H9 (cell line): ENCODE data around the gene APLF. TPM values are rescaled to one million over a fixed set of nuclear protein-coding genes. Genes with fewer than 3 reads are reported as not detected.

Experiments
- DNase-seq: peaks from one replicate; pipeline ENCODE4 v3.0.0-alpha.2; 2017
- H2AFZ ChIP-seq: one replicate; pipeline ENCODE4 v1.6.1; 2013; ENCODE audit warnings: mild to moderate bottlenecking, low read length, control low read depth, moderate library complexity
- H2AK5ac ChIP-seq: 2 replicates; pipeline ENCODE4 v1.6.1; 2013; ENCODE audit warnings: low read length, control low read depth, mixed read lengths; ENCODE audit not compliant: insufficient read length
- H2BK120ac ChIP-seq: one replicate; pipeline ENCODE4 v1.6.1; 2013; ENCODE audit warnings: low read depth, mild to moderate bottlenecking, low read length, control low read depth, inconsistent platforms; ENCODE audit not compliant: poor library complexity, severe bottlenecking
- H2BK12ac ChIP-seq: 2 replicates; pipeline ENCODE4 v1.6.1; 2013; ENCODE audit warnings: low read length, control low read depth, mixed read lengths, low read depth; ENCODE audit not compliant: insufficient read length
- H2BK15ac ChIP-seq: 2 replicates; pipeline ENCODE4 v1.6.1; 2013; ENCODE audit warnings: low read depth, low read length, control low read depth
- H2BK20ac ChIP-seq: one replicate; pipeline ENCODE4 v1.6.1; 2013; ENCODE audit warnings: low read depth, mild to moderate bottlenecking, low read length, control low read depth, inconsistent platforms; ENCODE audit not compliant: poor library complexity, severe bottlenecking
- H2BK5ac ChIP-seq: 2 replicates; pipeline ENCODE4 v1.6.1; 2013; ENCODE audit warnings: low read length, control low read depth, mixed read lengths; ENCODE audit not compliant: insufficient read length
- H3K14ac ChIP-seq: 2 replicates; pipeline ENCODE4 v1.6.1; 2013; ENCODE audit warnings: low read length, control low read depth; ENCODE audit not compliant: insufficient read depth
- H3K18ac ChIP-seq: 2 replicates; pipeline ENCODE4 v1.6.1; 2013; ENCODE audit warnings: low read depth, mild to moderate bottlenecking, mixed read lengths, low read length, control low read depth; ENCODE audit not compliant: insufficient read length
- H3K23ac ChIP-seq: 2 replicates; pipeline ENCODE4 v1.6.1; 2013; ENCODE audit warnings: low read length, control low read depth, mixed read lengths, low read depth; ENCODE audit not compliant: insufficient read length
- H3K23me2 ChIP-seq: 2 replicates; pipeline ENCODE4 v1.6.1; 2013; ENCODE audit warnings: low read depth, mild to moderate bottlenecking, mixed read lengths, low read length, control low read depth; ENCODE audit not compliant: insufficient read length, poor library complexity, severe bottlenecking
- H3K27ac ChIP-seq: 2 replicates; pipeline ENCODE4 v1.5.1; 2013; ENCODE audit warnings: low read length, control low read depth, mixed read lengths, low read depth; ENCODE audit not compliant: insufficient read length
- H3K27me3 ChIP-seq: 2 replicates; pipeline ENCODE4 v1.6.1; 2013; ENCODE audit warnings: low read length, control low read depth, inconsistent platforms; ENCODE audit not compliant: insufficient read depth
- H3K4ac ChIP-seq: 2 replicates; pipeline ENCODE4 v1.6.1; 2013; ENCODE audit warnings: low read depth, mild to moderate bottlenecking, control low read depth, inconsistent platforms, low read length, moderate library complexity
- H3K4me1 ChIP-seq: 2 replicates; pipeline ENCODE4 v1.6.1; 2013; ENCODE audit warnings: low read length, control low read depth, inconsistent platforms; ENCODE audit not compliant: insufficient read depth
- H3K4me2 ChIP-seq: 2 replicates; pipeline ENCODE4 v1.6.1; 2013; ENCODE audit warnings: low read length, control low read depth, mixed read lengths; ENCODE audit not compliant: insufficient read length, insufficient read depth
- H3K56ac ChIP-seq: 2 replicates; pipeline ENCODE4 v1.6.1; 2013; ENCODE audit warnings: low read depth, mild to moderate bottlenecking, mixed read lengths, low read length, control low read depth; ENCODE audit not compliant: insufficient read length
- H3K79me1 ChIP-seq: 2 replicates; pipeline ENCODE4 v1.6.1; 2013; ENCODE audit warnings: low read depth, mild to moderate bottlenecking, moderate library complexity, low read length, control low read depth, inconsistent platforms; ENCODE audit not compliant: insufficient read depth, poor library complexity, severe bottlenecking
- H3K79me2 ChIP-seq: 2 replicates; pipeline ENCODE4 v1.6.1; 2013; ENCODE audit warnings: low read length, control low read depth, inconsistent platforms; ENCODE audit not compliant: insufficient read depth
- H3K9ac ChIP-seq: 2 replicates; pipeline ENCODE4 v1.6.1; 2013; ENCODE audit warnings: low read length, control low read depth, mixed read lengths; ENCODE audit not compliant: insufficient read length; ENCODE audit errors: extremely low read depth
- H3K9me3 ChIP-seq: one replicate; pipeline ENCODE4 v1.6.1; 2013; ENCODE audit warnings: low read depth, low read length, inconsistent platforms; ENCODE audit not compliant: control insufficient read depth
- H3T11ph ChIP-seq: one replicate; pipeline ENCODE4 v1.6.1; 2013; ENCODE audit warnings: mild to moderate bottlenecking, low read length, control low read depth, inconsistent platforms
- H4K20me1 ChIP-seq: one replicate; pipeline ENCODE4 v1.6.1; 2013; ENCODE audit not compliant: control insufficient read depth, insufficient read length, insufficient read depth
- H4K5ac ChIP-seq: 2 replicates; pipeline ENCODE4 v1.6.1; 2013; ENCODE audit warnings: low read depth, mild to moderate bottlenecking, mixed read lengths, low read length, control low read depth; ENCODE audit not compliant: insufficient read length
- H4K8ac ChIP-seq: replicated peaks from 2 replicates; pipeline ENCODE4 v1.6.1; 2013; ENCODE audit warnings: low read length, control low read depth, mixed read lengths, low read depth; ENCODE audit not compliant: insufficient read length
- H4K91ac ChIP-seq: 2 replicates; pipeline ENCODE4 v1.6.1; 2013; ENCODE audit warnings: low read depth, mild to moderate bottlenecking, moderate library complexity, mixed read lengths, low read length, control low read depth; ENCODE audit not compliant: insufficient read length
- H3K27ac Mint-ChIP-seq, 3 experiments: 2 replicates in 2 of 3; 3 replicates in 1 of 3; pipeline ENCODE4 v1.8.0; 2020 to 2021; ENCODE audit warnings: mixed read lengths in 3 of 3, mild to moderate bottlenecking in 1 of 3, moderate library complexity in 1 of 3
- H3K27me3 Mint-ChIP-seq: 2 replicates; pipeline ENCODE4 v1.8.0; 2021; ENCODE audit warnings: low read depth, mild to moderate bottlenecking, moderate library complexity, mixed read lengths
- H3K36me3 Mint-ChIP-seq, 3 experiments: 2 replicates in 2 of 3; 3 replicates in 1 of 3; pipeline ENCODE4 v1.8.0; 2020 to 2021; ENCODE audit warnings: low read depth in 3 of 3, mixed read lengths in 3 of 3; ENCODE audit not compliant: insufficient read depth in 1 of 3
- H3K4me1 Mint-ChIP-seq, 2 experiments: 2 replicates each; pipeline ENCODE4 v1.8.0; 2020; ENCODE audit warnings: mixed read lengths in 2 of 2
- H3K4me3 Mint-ChIP-seq, 2 experiments: 2 replicates in 1 of 2; 3 replicates in 1 of 2; pipeline ENCODE4 v1.8.0; 2020 to 2021; ENCODE audit warnings: mild to moderate bottlenecking in 2 of 2, mixed read lengths in 2 of 2, moderate library complexity in 1 of 2
- H3K9me3 Mint-ChIP-seq, 2 experiments: 2 replicates in 1 of 2; 3 replicates in 1 of 2; pipeline ENCODE4 v1.8.0; 2020; ENCODE audit warnings: mild to moderate bottlenecking in 2 of 2, mixed read lengths in 2 of 2, moderate library complexity in 1 of 2
- CTCF ChIP-seq: fragments of 200-600 bp; sonication (generic); conservative IDR thresholded peaks from 3 replicates; pipeline ENCODE4 v1.8.0; 2021; ENCODE audit warnings: antibody characterized with exemption, mild to moderate bottlenecking
- WGBS: extraction: QIAGEN DNeasy Blood & Tissue Kit; methylation state at CpG from one replicate; pipeline ENCODE4 v1.1.7; 2013; ENCODE audit warnings: missing lambda C conversion rate, low lambda C conversion rate, mixed read lengths; ENCODE audit not compliant: insufficient read length; ENCODE audit errors: extremely low coverage; 5-methylcytosine and 5-hydroxymethylcytosine counted together
- total RNA-seq: library from RNA; stranded (reverse); gene quantifications from 2 replicates; pipeline ENCODE4 v1.2.1, GENCODE V29; 2021

APLF gene
- total RNA-seq, 1 experiment from 2014 or later = 3.7 TPM

DNA sequence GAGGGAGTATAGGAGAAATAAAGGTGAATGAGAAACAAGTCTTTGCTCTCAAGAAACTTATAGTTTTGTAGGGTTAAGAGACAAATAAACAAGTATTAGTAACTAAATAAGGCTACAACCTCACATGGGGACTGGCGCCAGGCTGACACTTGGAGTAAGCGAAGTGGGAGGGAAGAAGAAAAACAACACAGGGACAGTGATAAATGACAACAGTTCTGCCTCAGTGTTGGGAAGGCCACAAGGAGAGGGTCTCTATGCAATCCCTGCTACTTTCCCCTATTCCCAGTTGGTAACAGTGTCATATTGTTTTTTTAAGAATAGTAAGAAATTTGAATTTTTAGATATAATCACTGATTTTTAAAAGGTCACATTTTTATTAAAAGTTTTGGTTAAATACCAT, 4.0 kb downstream of the APLF start:
- Histone ChIP-seq H2BK15ac (no peak overlapping the region), H3T11ph (no peak overlapping the region), H3K18ac (no peak overlapping the region), H2AFZ (no peak overlapping the region), H3K27ac (no peak overlapping the region), H2BK120ac (no peak overlapping the region), H3K9me3 (no peaks in the 10 kb centered on the region), H4K91ac (no peak overlapping the region), H3K4ac (no peak overlapping the region), H2BK5ac (no peak overlapping the region), H3K27me3 (no peaks in the 10 kb centered on the region), H4K20me1 (no peaks in the 10 kb centered on the region), H3K14ac (no peak overlapping the region), H3K4me2 (no peak overlapping the region), H4K8ac (no peak overlapping the region), H3K79me2 (no peaks in the 10 kb centered on the region), H3K9ac (no peak overlapping the region), H3K23ac (no peak overlapping the region), H3K56ac (no peak overlapping the region), H2BK12ac (no peak overlapping the region), H4K5ac (no peak overlapping the region), H3K79me1 (no peaks in the 10 kb centered on the region), H3K23me2 (peaks cover 3% of the 10 kb centered on the region), H2BK20ac (no peak overlapping the region), H3K4me1 (no peaks in the 10 kb centered on the region; the same call in 1 of the 2 replicates), H2AK5ac (no peak overlapping the region)
- Mint-ChIP-seq H3K27ac (peak overlapping the region in 1 of 3 experiments; percentile 74; a peak in 1 of 7 replicates), H3K4me3 (no peak overlapping the region), H3K36me3 (no peaks in the 10 kb centered on the region), H3K4me1 (peaks cover 6 to 18% of the 10 kb centered on the region in 2 experiments), H3K9me3 (no peaks in the 10 kb centered on the region), H3K27me3 (no peaks in the 10 kb centered on the region)
- no peak for TF ChIP-seq CTCF
- WGBS = no CpG with 5 or more reads among the region's 2 CpGs
- no peak for DNase-seq
